HG02642 (cell line): ENCODE measurements around the gene ACSL3.
"Not testable (repeated sequence)": the region's sequence is repeated elsewhere in the genome, so short reads cannot be mapped to it uniquely, and the experiment has no call there.

Experiments used
- ATAC-seq: cut with Tn5 transposase; IDR thresholded peaks from one replicate; pipeline ENCODE4 v1.9.1; 2021; ENCODE audit warnings: mild to moderate bottlenecking; ENCODE audit not compliant: unreplicated experiment, poor library complexity

Gene ACSL3

GRCh38 chr2:222848862-222849261 lies 12.0 kb upstream of the ACSL3 start:
- no peak for ATAC-seq

GRCh38 chr2:222851956-222852617 lies 8.7 kb upstream of the ACSL3 start:
- no peak for ATAC-seq

- no peak for ATAC-seq
Observed at GRCh38 chr2:222854773-222855700, 5.8 kb upstream of the ACSL3 start.

- no peak for ATAC-seq
Observed at GRCh38 chr2:222859786-222860612, 837 bp upstream of the ACSL3 start.

GRCh38 chr2:222861411-222862105 lies 722 bp downstream of the ACSL3 start:
- peak; percentile 46 for ATAC-seq

- no peak for ATAC-seq
Observed at GRCh38 chr2:222862106-222862908, 1.5 kb downstream of the ACSL3 start.

- ATAC-seq = no peak
Observed at GRCh38 chr2:222862909-222863544, 2.2 kb downstream of the ACSL3 start.

GRCh38 chr2:222864296-222864695 lies 3.5 kb downstream of the ACSL3 start:
- no peak for ATAC-seq

- ATAC-seq = no peak
Observed at GRCh38 chr2:222865301-222865700, 4.5 kb downstream of the ACSL3 start.

- no peak for ATAC-seq
Observed at GRCh38 chr2:222866358-222866960, 5.6 kb downstream of the ACSL3 start.

- ATAC-seq = not testable (repeated sequence)
Observed at GRCh38 chr2:222868560-222869251, 7.9 kb downstream of the ACSL3 start.

GRCh38 chr2:222869252-222869560 lies 8.4 kb downstream of the ACSL3 start:
- ATAC-seq = no peak

- no peak for ATAC-seq
Observed at GRCh38 chr2:222871291-222871690, 10.5 kb downstream of the ACSL3 start.

- no peak for ATAC-seq
Observed at GRCh38 chr2:222872551-222872950, 11.7 kb downstream of the ACSL3 start.

GRCh38 chr2:222875482-222875881 lies 14.6 kb downstream of the ACSL3 start:
- no peak for ATAC-seq

GRCh38 chr2:222876947-222877346 lies 16.1 kb downstream of the ACSL3 start:
- no peak for ATAC-seq

GRCh38 chr2:222877556-222878300 lies 16.9 kb downstream of the ACSL3 start:
- ATAC-seq = no peak
